GM21825 (cell line): ENCODE measurements around the gene ZNF716.
"Not testable (repeated sequence)": the region's sequence is repeated elsewhere in the genome, so short reads cannot be mapped to it uniquely, and the experiment has no call there.

ENCODE experiments used
- ATAC-seq: cut with Tn5 transposase; IDR thresholded peaks from one replicate; pipeline ENCODE4 v1.9.1; 2021; ENCODE audit warnings: mild to moderate bottlenecking, moderate library complexity; ENCODE audit not compliant: unreplicated experiment

Gene ZNF716

DNA sequence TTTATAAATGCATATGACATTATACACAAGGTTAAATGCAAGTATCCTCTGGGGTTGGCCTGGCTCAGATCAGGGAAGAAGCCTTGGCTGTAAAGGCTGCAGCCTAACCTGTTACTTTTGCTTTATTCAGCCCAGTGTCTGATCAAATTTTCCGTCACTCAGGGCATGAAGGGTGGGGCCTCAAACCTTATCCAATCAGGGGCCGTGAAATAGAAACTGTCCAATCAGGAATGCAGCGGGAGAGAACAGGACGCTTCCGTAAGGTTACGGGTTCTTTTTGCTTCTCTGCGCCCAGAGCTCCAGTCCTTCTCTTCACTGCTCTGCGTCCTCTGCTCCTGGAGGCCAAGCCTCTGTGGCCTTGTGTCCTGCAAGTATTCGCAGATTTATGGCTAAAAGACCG is at the start of gene ZNF716:
Gene ZNF716, plus strand, starts transcription at position 274 of the 400 bp plus-strand sequence. Its CDS starts 112 bp downstream, at position 386.
- ATAC-seq = no peak

DNA sequence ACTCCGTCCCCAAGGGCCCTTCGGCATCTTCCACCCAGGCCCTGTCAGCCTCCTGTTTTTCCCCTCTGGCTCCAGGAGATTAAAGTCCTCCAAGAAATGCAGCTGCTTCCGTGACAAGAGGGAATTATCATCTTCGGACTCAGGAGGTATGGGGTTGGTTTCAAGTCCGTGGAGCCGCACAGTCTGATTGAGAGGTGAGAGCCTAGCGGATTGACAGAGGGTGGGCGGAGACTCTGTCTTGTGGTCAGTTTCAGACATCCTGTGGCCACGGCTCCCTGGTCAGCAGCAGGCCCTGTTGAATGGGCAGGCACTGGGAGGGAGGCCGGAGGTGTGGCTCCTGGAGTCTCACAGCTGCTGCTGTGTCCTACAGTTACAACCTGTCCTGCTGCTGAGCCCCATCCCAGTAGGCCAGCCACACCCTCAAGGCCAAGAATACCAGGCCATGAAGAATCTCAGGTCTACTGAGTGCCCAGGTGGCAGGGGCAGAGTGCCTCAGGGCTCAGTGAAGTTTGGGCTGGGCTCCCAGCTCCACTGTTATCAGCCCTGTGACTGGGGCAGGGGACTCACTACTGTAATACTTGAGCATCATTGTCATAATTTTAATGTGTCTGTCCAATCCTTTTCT is 49.3 kb upstream of the ZNF716 start:
- ATAC-seq = no peak

GRCh38 chr7:57403051-57403450 is 46.9 kb upstream of the ZNF716 start:
- not testable (repeated sequence) for ATAC-seq

DNA sequence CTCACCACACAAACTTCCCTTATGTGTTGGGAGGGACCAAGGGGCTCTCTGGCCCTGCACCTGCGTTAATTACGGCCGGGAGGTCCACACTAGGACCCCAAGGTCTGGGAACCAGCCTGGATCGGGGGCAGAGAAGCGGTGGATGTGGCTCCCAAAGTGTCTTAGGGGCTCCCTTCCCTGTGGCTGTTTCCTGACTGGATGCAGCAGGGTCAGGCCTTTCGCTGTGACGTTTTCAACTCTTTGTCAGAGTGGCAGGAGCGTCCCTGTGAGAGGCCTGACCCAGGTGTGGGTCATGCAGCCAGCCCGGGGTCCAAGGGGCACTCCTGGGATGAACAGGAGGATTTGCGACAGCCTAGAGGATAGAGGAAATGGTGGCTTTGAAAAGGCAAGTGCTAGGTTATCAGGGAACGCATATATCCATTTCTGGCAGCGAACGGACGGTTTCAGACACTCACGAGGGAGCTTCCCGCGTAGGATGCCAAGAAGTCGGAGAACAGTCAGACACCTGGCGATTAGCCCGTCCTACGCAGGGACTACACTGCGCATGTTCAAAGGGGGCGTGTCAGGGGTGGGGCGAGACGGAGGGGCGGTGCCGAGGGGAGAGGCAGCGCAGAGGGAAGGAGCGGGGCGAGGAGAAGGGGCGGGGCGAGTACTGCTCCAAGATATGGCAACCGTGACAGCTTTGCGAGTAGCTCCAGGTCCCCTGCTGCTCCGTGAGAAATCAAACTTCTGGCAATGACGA is 46.2 kb upstream of the ZNF716 start:
- ATAC-seq = no peak

GRCh38 chr7:57404343-57404966 is 45.5 kb upstream of the ZNF716 start:
- no peak for ATAC-seq

DNA sequence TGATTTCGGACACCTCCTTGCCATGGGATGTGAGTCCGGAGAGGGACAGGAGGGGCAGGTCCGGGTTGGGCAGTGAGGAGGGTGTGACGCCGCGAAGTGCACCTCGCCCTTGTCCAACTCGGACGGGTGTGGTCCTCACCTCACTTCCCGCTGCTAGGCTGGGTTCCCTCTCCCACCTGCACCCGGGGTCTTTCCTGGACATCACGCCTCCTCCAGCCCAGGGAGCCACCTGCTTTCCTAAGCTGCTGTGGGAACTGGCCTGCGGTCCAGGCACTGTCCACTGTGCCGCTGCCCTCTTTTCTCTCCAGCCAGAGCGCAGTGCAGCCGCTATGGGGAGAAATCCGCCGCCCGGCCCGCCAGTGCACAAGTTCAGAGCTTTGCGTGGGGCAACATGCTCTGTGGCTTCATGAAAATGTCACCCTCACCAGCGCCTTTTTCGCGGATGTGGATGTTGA is 45.0 kb upstream of the ZNF716 start:
- no peak for ATAC-seq

DNA sequence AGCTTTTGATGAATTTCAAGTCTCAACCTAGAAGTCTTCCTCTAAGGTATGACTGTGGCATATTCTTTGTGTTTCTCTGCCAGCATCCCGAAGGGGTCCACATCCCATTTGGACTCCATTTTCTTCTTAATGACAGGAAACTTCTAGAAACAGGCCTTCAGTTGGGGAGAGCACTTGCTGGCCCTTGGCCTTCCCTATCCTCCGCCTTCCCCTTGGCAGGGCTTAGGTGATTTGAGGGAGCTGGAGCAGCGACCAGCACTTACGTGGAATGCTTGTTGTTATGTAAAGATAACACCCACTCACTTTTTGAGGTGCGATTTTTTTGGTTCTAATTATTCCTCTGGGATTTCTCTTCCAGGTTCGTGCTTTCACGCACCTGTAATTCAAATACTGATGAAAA is 42.9 kb upstream of the ZNF716 start:
- ATAC-seq = no peak

GRCh38 chr7:57412168-57412567 is 37.8 kb upstream of the ZNF716 start:
- ATAC-seq = no peak

DNA sequence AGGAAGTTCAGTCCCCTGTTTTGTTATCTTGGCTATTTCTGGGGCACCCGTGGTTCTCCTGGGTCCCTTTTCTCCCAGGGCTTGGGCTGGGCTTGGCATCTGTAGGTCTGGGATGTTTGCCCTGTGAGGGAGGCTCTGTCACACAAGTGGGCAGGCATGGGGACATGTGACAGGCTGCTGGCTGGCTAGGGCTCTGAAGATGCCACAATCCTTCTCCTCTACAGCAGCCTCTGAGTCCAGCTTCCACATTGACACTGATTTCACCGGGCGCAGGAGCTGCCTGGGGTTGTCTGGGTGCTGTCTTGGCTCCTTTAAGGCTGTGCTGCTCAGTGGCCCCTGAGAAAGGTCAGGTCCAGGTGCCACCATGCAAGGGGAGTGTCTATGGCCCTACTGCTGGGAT is 37.4 kb upstream of the ZNF716 start:
- no peak for ATAC-seq

- ATAC-seq = no peak
These were observed 36.2 kb upstream of the ZNF716 start for GRCh38 chr7:57413529-57414398.

GRCh38 chr7:57414415-57414814 is 35.6 kb upstream of the ZNF716 start:
- ATAC-seq = no peak

- ATAC-seq = no peak
These were observed 35.1 kb upstream of the ZNF716 start for GRCh38 chr7:57414852-57415251.

GRCh38 chr7:57415326-57415725 is 34.7 kb upstream of the ZNF716 start:
- ATAC-seq = no peak

DNA sequence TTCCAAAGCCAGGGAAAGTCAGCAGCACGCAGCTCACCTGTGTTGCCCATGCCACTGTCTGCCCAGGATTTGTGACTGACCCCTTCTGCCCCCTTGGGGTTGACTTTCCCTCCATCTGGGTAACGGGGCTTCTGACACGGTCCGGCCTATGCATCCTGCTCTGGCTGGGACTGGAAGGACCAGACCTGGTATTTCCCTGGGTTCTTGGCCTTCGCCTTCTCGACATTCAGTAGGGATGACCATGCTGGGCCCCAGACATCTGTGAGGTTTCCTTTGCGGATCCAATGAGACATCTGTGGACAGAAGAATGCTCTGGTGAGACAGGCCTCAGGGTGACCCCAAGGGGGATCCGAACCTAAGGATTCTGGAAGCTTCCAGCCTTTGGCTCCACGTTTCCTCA is 34.2 kb upstream of the ZNF716 start:
- no peak for ATAC-seq

GRCh38 chr7:57416601-57417358 is 33.2 kb upstream of the ZNF716 start:
- no peak for ATAC-seq

- ATAC-seq = no peak
These were observed 32.2 kb upstream of the ZNF716 start for GRCh38 chr7:57417736-57418135.

DNA sequence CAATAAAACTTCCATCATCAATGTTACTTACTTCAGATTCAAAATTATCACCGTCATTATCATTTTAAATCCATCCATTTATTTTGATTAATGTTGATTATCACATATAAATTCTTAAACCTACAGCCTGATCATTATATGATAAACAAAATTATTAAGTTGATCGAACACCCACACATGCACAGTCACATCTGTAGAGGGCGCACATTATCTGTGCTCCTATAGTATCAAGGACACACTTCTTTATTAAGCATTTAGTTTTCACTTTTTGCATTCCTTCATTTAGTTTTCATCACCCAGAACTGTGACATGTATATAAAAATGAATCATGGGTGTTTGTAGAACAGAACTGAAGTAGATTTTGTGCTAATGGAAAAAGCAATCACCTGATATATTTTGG is 26.2 kb upstream of the ZNF716 start:
- ATAC-seq = no peak

- ATAC-seq = no peak
These were observed 25.3 kb upstream of the ZNF716 start for GRCh38 chr7:57424515-57425238.

DNA sequence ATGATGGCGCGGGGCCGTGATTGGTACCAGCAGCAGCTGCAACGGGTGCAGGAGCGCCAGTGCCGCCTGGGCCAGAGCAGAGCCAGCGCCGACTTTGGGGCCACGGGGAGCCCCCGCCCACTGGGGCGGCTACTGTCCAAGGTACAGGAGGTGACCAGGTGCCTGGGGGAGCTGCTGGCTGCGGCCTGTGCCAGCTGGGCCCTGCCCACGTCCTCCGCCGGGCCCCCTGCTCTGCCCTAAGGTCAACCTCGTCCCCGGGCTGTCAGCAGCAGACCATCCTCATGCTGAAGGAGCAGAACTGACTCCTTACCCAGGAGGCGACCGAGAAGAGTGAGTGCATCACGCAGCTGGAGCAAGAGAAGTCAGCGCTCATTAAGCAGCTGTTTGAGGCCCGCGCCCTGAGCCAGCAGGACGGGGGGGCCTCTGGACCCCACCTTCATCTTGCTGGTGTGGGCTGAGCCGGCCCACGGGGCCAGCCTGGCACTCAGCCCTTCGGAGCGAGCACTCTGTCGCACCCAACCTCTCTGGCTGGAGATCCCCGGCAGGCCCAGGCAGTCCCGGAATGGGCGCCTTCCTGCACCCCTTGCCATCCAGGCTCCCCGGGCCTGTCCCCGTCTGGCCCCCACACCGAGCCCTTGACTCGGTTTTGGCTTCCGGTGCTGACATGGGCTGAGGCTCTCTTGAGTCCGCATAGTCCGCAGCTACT is 24.6 kb upstream of the ZNF716 start:
- ATAC-seq = no peak
